Right lobe of liver (tissue), 6 donors: ENCODE results near the gene FAAP20. TPM values are rescaled to one million over a fixed set of nuclear protein-coding genes. Genes with fewer than 3 reads are reported as not detected.

Experiments
- ATAC-seq, 4 donors: fragments of 200-7000 bp; cut with Tn5 transposase; one replicate each; pipeline ENCODE4 v1.9.1; 2020; ENCODE audit warnings: mild to moderate bottlenecking in 4 of 4, moderate library complexity in 4 of 4
- DNase-seq, 3 donors: peaks; one replicate each; pipeline ENCODE4 v3.0.0-alpha.2; 2020
- H3K27ac ChIP-seq, 3 donors: fragments of 200-600 bp; one replicate each; pipeline ENCODE4 v1.8.0; 2022
- H3K27me3 ChIP-seq, 2 donors: fragments of 200-600 bp; one replicate each; pipeline ENCODE4 v1.8.0; 2022
- H3K36me3 ChIP-seq, 4 donors: fragments of 200-600 bp; sonication (generic) in 1 of 4; one replicate each; pipeline versions ENCODE4 v1.5.1 to v1.8.0; 2017 to 2022; ENCODE audit warnings: control low read depth in 1 of 4
- H3K4me1 ChIP-seq, 4 donors: fragments of 200-600 bp; sonication (generic) in 1 of 4; one replicate each; pipeline versions ENCODE4 v1.5.1 to v1.8.0; 2017 to 2022; ENCODE audit warnings: control low read depth in 1 of 4
- H3K4me3 ChIP-seq, 3 donors: fragments of 200-600 bp; one replicate each; pipeline ENCODE4 v1.8.0; 2022
- H3K9me3 ChIP-seq, 4 donors: fragments of 200-600 bp; sonication (generic) in 1 of 4; one replicate each; pipeline versions ENCODE4 v1.5.1 to v1.8.0; 2017 to 2022; ENCODE audit warnings: control low read depth in 1 of 4
- CTCF ChIP-seq, 4 donors: fragments of 200-600 bp in 3 of 4; fragments of 450-650 bp in 1 of 4; IDR thresholded peaks; one replicate each; pipeline versions ENCODE4 v1.5.1 to v1.8.0; 2016 to 2022; ENCODE audit warnings: antibody characterized with exemption in 4 of 4, mild to moderate bottlenecking in 2 of 4
- POLR2A ChIP-seq: fragments of 450-650 bp; IDR thresholded peaks from one replicate; pipeline ENCODE4 v1.6.1; 2017; ENCODE audit warnings: antibody characterized with exemption, mild to moderate bottlenecking
- WGBS: methylation state at CpG from one replicate; pipeline ENCODE4 v1.1.6; 2018; ENCODE audit warnings: low coverage, low lambda C conversion rate; ENCODE audit not compliant: insufficient coverage; ENCODE audit errors: missing lambda C conversion rate; 5-methylcytosine and 5-hydroxymethylcytosine counted together
- intact Hi-C, 2 donors: fragments of 100-400 bp; cut with DNase I; formaldehyde crosslinking; loops; one replicate each; pipeline versions ENCODE4 v1.11.2 to v1.14.1; 2022
- total RNA-seq, 6 experiments: library from RNA; depleted of rRNA in 2 of 6; stranded (reverse); fragments of >200 nt in 2 of 6; fragmentation: NEBNext Ultra II Directional in 3 of 6; extraction: Animal tissue kit (Norgen Biotek cat#: 25700) in 3 of 6; gene quantifications; one replicate each; pipeline versions ENCODE4 v1.1.0 to v1.2.4, GENCODE V29; 2016 to 2023
- donor health status: DM: no; HTN: yes; CAD: no.
- donor health status: DM: no; HTN: no; CAD: no.
- donor health status: DM: no; HTN: no; CAD: no.
- donor health status: DM: no; HTN: yes; CAD: no.
- donor health status: DM: no; HTN: yes; CAD: no.

Gene FAAP20
- total RNA-seq, 6 experiments from 2014 or later: 18.9 to 26.0 (median 24.4) TPM

GRCh38 chr1:2212532-2213491, 18.2 kb upstream of the FAAP20 start:
- Histone ChIP-seq H3K27me3 (no peaks in the 10 kb centered on the region), H3K4me1 (peaks cover 0 to 23% (median 12%) of the 10 kb centered on the region in 4 donors), H3K9me3 (no peaks in the 10 kb centered on the region), H3K4me3 (peak overlapping the region in 2 of 3 donors; percentile 1 to 4), H3K27ac (peak overlapping the region; percentile 78 to 91 (median 80)), H3K36me3 (no peaks in the 10 kb centered on the region)
- 54% methylated on average over 12 of the region's 49 CpGs for WGBS
- intact Hi-C loops: loop anchor here in 1 of 2 donors (10.0 kb wide), 1 partner anchor 102 kb away; no protein-coding TSS in a partner anchor
- ATAC-seq: peak; percentile 20 to 28 (median 22)
- peak; percentile 73 to 79 (median 77) for DNase-seq
- TF ChIP-seq CTCF (IDR thresholded peaks at IDR 0.05) (peak in 2 of 4 donors; percentile 7 to 14), POLR2A (no peak)

- TF ChIP-seq POLR2A: no peak
- no peak for TF ChIP-seq CTCF (IDR thresholded peaks at IDR 0.05)
- Histone ChIP-seq H3K4me3 (no peak overlapping the region), H3K9me3 (no peaks in the 10 kb centered on the region), H3K27me3 (no peaks in the 10 kb centered on the region), H3K27ac (peak overlapping the region; percentile 60 to 91 (median 80)), H3K36me3 (no peaks in the 10 kb centered on the region), H3K4me1 (peaks cover 0 to 25% (median 13%) of the 10 kb centered on the region in 4 donors)
- WGBS: no CpG with 5 or more reads among the region's 10 CpGs
- ATAC-seq (no peak), DNase-seq (peak in 1 of 3 donors; percentile 54)
- intact Hi-C loops: loop anchor here in 1 of 2 donors (10.0 kb wide), 1 partner anchor 103 kb away; no protein-coding TSS in a partner anchor
Measured at GRCh38 chr1:2212274-2212531, 17.6 kb upstream of the FAAP20 start.

GRCh38 chr1:2210786-2211185, 16.2 kb upstream of the FAAP20 start:
- H3K9me3 ChIP-seq: no peaks in the 10 kb centered on the region
- no peak for TF ChIP-seq CTCF (IDR thresholded peaks at IDR 0.05)
- no peak for TF ChIP-seq POLR2A
- peak in 1 of 3 donors; percentile 45 for DNase-seq
- 96% methylated on average over 4 of the region's 13 CpGs for WGBS
- ATAC-seq: no peak
- H3K27ac ChIP-seq: no peak overlapping the region
- no peak overlapping the region for H3K4me3 ChIP-seq
- no peaks in the 10 kb centered on the region for H3K36me3 ChIP-seq
- intact Hi-C loops: loop anchor here in 1 of 2 donors (10.0 kb wide), 1 partner anchor 104 kb away; no protein-coding TSS in a partner anchor
- H3K4me1 ChIP-seq: peaks cover 0 to 38% (median 19%) of the 10 kb centered on the region in 4 donors
- H3K27me3 ChIP-seq: no peaks in the 10 kb centered on the region

- intact Hi-C loops: loop anchor here in 1 of 2 donors (10.0 kb wide), 1 partner anchor 105 kb away; no protein-coding TSS in a partner anchor
- Histone ChIP-seq H3K36me3 (no peaks in the 10 kb centered on the region), H3K4me1 (peaks cover 0 to 43% (median 21%) of the 10 kb centered on the region in 4 donors), H3K9me3 (no peaks in the 10 kb centered on the region), H3K4me3 (no peak overlapping the region), H3K27me3 (no peaks in the 10 kb centered on the region), H3K27ac (no peak overlapping the region)
- ATAC-seq (no peak), DNase-seq (peak in 1 of 3 donors; percentile 44)
- 100% methylated on average over 1 of the region's 19 CpGs for WGBS
- TF ChIP-seq CTCF (IDR thresholded peaks at IDR 0.05): no peak
- no peak for TF ChIP-seq POLR2A
Measured at GRCh38 chr1:2210084-2210653, 15.6 kb upstream of the FAAP20 start.
